Nephron (organoid): Measurements from ENCODE around the gene EMSY.
A peak's percentile ranks its signal among the peaks of the same experiment; 100 is the strongest.
"Not testable (repeated sequence)": the region's sequence is repeated elsewhere in the genome, so short reads cannot be mapped to it uniquely, and the experiment has no call there.

Experiments
- H3K27ac Mint-ChIP-seq, 3 experiments: 2 replicates each; pipeline ENCODE4 v1.8.0; 2020; ENCODE audit warnings: mixed read lengths in 3 of 3, mild to moderate bottlenecking in 2 of 3, moderate library complexity in 1 of 3
- H3K27me3 Mint-ChIP-seq: 2 replicates; pipeline ENCODE4 v1.8.0; 2021; ENCODE audit warnings: low read depth, mild to moderate bottlenecking, moderate library complexity, mixed read lengths
- H3K36me3 Mint-ChIP-seq: 2 replicates; pipeline ENCODE4 v1.8.0; 2020; ENCODE audit warnings: low read depth, mixed read lengths
- H3K4me1 Mint-ChIP-seq: 2 replicates; pipeline ENCODE4 v1.8.0; 2020; ENCODE audit warnings: mixed read lengths
- H3K4me3 Mint-ChIP-seq, 3 experiments: 2 replicates each; pipeline ENCODE4 v1.8.0; 2020; ENCODE audit warnings: mild to moderate bottlenecking in 3 of 3, mixed read lengths in 3 of 3, moderate library complexity in 2 of 3
- H3K9me3 Mint-ChIP-seq: 2 replicates; pipeline ENCODE4 v1.8.0; 2020; ENCODE audit warnings: mixed read lengths
- TF ChIP-seq, protein P1 (sequence below), 3 experiments: fragments of 200-600 bp; sonication (generic); IDR thresholded peaks; one replicate each; pipeline ENCODE4 v1.5.0; 2021; ENCODE audit warnings: antibody characterized with exemption in 3 of 3; ENCODE audit not compliant: unreplicated experiment in 3 of 3

The EMSY gene, protein sequence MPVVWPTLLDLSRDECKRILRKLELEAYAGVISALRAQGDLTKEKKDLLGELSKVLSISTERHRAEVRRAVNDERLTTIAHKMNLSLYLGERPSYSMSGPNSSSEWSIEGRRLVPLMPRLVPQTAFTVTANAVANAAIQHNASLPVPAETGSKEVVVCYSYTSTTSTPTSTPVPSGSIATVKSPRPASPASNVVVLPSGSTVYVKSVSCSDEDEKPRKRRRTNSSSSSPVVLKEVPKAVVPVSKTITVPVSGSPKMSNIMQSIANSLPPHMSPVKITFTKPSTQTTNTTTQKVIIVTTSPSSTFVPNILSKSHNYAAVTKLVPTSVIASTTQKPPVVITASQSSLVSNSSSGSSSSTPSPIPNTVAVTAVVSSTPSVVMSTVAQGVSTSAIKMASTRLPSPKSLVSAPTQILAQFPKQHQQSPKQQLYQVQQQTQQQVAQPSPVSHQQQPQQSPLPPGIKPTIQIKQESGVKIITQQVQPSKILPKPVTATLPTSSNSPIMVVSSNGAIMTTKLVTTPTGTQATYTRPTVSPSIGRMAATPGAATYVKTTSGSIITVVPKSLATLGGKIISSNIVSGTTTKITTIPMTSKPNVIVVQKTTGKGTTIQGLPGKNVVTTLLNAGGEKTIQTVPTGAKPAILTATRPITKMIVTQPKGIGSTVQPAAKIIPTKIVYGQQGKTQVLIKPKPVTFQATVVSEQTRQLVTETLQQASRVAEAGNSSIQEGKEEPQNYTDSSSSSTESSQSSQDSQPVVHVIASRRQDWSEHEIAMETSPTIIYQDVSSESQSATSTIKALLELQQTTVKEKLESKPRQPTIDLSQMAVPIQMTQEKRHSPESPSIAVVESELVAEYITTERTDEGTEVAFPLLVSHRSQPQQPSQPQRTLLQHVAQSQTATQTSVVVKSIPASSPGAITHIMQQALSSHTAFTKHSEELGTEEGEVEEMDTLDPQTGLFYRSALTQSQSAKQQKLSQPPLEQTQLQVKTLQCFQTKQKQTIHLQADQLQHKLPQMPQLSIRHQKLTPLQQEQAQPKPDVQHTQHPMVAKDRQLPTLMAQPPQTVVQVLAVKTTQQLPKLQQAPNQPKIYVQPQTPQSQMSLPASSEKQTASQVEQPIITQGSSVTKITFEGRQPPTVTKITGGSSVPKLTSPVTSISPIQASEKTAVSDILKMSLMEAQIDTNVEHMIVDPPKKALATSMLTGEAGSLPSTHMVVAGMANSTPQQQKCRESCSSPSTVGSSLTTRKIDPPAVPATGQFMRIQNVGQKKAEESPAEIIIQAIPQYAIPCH (N-terminal part only)

DNA sequence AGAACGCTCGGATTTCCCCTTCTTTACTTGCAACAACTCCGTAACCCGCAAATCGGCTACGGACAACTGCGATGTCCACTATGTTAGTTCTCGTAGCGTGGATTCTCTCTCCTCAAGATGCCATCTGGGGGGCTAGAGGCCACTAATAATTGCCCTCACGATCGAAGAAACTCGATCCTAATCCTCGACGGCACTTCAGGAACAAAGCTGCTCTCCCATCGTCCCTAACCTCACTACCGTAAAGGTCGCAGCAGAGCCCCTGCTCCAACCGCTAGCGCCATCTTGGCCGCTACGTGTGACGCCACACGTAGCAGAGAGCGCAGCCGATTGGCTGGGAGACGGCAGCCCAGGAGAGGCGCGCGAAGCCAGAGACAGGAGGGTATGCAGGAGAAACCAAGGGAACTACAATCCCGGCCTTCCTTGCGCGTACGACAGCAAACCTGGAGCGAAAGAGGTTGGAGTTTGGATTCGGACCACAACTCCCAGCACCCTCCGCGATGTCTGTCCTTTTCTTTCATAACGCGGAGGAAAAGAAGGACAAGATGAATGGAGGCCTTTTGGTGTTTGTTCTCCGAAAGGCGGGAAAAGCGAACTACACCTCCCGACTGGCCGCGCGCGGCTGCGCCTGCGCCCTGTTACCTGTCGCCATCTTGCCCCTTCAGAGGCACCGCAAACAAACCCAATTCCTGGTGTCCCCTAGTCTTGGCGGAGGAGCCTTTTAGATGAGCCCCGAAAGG is at the start of gene EMSY:
Gene EMSY (plus strand): TSS at position 635 of the 737 bp plus-strand sequence. CDS start 1,921 bp downstream, outside the sequence.
- H3K27ac Mint-ChIP-seq = peak within 1 kb of the TSS; percentile 96 to 99 (median 99)
- H3K27me3 Mint-ChIP-seq = no peaks in the 10 kb centered on the region
- TF ChIP-seq, protein P1, sequence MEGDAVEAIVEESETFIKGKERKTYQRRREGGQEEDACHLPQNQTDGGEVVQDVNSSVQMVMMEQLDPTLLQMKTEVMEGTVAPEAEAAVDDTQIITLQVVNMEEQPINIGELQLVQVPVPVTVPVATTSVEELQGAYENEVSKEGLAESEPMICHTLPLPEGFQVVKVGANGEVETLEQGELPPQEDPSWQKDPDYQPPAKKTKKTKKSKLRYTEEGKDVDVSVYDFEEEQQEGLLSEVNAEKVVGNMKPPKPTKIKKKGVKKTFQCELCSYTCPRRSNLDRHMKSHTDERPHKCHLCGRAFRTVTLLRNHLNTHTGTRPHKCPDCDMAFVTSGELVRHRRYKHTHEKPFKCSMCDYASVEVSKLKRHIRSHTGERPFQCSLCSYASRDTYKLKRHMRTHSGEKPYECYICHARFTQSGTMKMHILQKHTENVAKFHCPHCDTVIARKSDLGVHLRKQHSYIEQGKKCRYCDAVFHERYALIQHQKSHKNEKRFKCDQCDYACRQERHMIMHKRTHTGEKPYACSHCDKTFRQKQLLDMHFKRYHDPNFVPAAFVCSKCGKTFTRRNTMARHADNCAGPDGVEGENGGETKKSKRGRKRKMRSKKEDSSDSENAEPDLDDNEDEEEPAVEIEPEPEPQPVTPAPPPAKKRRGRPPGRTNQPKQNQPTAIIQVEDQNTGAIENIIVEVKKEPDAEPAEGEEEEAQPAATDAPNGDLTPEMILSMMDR (IDR thresholded peaks at IDR 0.05; ENCODE audit: unreplicated experiment in 3 of 3) = no peak
- H3K4me3 Mint-ChIP-seq = peak within 1 kb of the TSS; percentile 92 to 96 (median 95)
- H3K9me3 Mint-ChIP-seq = no peaks in the 10 kb centered on the region
- peaks cover 33% of the 10 kb centered on the region for H3K36me3 Mint-ChIP-seq
- H3K4me1 Mint-ChIP-seq = peaks cover 32% of the 10 kb centered on the region

DNA sequence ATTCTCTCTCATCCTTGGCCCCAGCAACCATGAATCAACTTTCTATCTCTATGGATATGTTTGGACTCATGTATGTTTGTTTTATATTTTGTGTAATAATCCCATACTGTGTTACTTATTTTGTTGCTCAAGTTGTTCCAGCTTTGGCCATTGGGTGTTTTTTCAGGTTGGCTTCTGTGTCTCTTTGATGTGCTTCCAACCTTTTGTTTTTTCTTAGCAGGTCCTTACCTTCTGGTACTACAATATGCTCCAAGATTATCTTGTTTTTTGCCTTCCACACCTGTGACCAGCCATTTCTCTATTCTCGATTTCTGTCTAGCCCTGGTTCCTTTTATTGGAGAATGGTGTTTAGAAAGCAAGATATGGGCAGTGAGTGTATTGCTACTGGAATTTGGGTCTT is 49.5 kb upstream of the EMSY start:
- Mint-ChIP-seq H3K9me3 (no peaks in the 10 kb centered on the region), H3K36me3 (peaks cover 8% of the 10 kb centered on the region), H3K4me1 (peaks cover 11% of the 10 kb centered on the region), H3K27me3 (peaks cover 4% of the 10 kb centered on the region), H3K4me3 (no peak overlapping the region), H3K27ac (peak overlapping the region in 1 of 3 experiments; percentile 18)
- TF ChIP-seq, protein P1 (IDR thresholded peaks at IDR 0.05; ENCODE audit: unreplicated experiment in 3 of 3) = no peak

DNA sequence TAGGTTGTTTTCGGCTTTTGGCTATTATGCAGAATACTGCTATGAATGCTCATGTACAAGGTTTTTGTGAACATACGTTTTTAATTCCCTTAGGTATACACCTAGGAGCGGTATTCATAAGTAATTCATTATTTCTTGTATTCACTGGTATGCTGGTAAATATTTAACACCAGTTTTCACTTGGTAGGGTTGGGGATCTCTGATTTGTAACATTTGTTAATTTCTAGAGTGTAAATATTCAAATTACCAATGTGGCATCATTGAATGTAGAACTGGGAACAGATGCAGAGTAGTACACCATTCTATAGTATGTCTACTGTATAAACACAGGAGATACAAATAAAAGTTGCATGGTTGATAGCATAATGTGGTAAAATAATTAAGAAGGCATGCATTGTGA is 47.4 kb upstream of the EMSY start:
- H3K9me3 Mint-ChIP-seq = no peaks in the 10 kb centered on the region
- peaks cover 4% of the 10 kb centered on the region for H3K27me3 Mint-ChIP-seq
- H3K4me3 Mint-ChIP-seq = no peak overlapping the region
- H3K27ac Mint-ChIP-seq = no peak overlapping the region
- peaks cover 16% of the 10 kb centered on the region for H3K36me3 Mint-ChIP-seq
- TF ChIP-seq, protein P1 (IDR thresholded peaks at IDR 0.05; ENCODE audit: unreplicated experiment in 3 of 3) = no peak
- H3K4me1 Mint-ChIP-seq = peaks cover 10% of the 10 kb centered on the region

DNA sequence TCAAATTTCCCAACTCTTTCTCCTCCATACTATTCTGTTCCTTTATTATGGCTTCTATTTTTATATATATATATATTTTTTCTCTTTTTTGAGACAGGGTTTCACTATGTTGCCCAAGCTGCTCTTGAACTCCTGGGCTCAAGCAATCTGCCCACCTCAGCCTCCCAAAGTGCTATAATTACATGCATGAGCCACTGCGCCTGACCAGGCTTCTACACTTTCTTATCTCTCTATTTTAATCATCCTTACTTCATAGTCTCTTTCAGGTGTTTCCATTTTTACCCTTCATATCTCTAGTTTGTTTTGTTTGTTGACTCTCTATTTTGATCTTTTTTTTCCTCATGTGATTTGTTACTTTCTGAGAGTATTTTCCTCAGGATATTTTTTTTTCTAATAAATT is 43.9 kb upstream of the EMSY start:
- Mint-ChIP-seq H3K9me3 (no peaks in the 10 kb centered on the region), H3K36me3 (peaks cover 21% of the 10 kb centered on the region), H3K27me3 (no peaks in the 10 kb centered on the region), H3K4me1 (peaks cover 4% of the 10 kb centered on the region), H3K4me3 (no peak overlapping the region), H3K27ac (peak overlapping the region in 1 of 3 experiments; percentile 18)
- TF ChIP-seq, protein P1 (IDR thresholded peaks at IDR 0.05; ENCODE audit: unreplicated experiment in 3 of 3) = no peak

DNA sequence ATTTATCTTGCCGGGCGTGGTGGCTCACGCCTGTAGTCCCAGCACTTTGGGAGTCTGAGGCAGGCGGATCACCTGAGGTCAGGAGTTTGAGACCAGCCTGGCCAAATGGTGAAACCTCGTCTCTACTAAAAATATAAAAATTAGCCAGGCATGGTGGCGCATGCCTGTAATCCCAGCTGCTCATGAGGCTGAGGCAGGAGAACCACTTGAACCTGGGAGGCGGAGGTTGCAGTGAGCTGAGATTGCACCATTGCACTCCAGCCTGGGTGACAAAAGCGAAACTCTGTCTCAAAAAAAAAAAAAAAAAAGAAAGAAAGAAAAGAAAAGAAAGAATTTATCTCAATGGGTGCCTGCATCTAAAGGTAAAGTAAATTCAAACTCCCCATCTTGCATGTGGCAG is 43.3 kb upstream of the EMSY start:
- not testable (repeated sequence) for H3K4me1 Mint-ChIP-seq, H3K9me3 Mint-ChIP-seq, H3K27ac Mint-ChIP-seq, H3K4me3 Mint-ChIP-seq, H3K27me3 Mint-ChIP-seq
- peaks cover 21% of the 10 kb centered on the region for H3K36me3 Mint-ChIP-seq
